ENCODE data around the gene SLC30A2.

GRCh38 chr1:26070963-26071342 lies 25.0 kb upstream of the SLC30A2 start:
- TF ChIP-seq, protein P1, sequence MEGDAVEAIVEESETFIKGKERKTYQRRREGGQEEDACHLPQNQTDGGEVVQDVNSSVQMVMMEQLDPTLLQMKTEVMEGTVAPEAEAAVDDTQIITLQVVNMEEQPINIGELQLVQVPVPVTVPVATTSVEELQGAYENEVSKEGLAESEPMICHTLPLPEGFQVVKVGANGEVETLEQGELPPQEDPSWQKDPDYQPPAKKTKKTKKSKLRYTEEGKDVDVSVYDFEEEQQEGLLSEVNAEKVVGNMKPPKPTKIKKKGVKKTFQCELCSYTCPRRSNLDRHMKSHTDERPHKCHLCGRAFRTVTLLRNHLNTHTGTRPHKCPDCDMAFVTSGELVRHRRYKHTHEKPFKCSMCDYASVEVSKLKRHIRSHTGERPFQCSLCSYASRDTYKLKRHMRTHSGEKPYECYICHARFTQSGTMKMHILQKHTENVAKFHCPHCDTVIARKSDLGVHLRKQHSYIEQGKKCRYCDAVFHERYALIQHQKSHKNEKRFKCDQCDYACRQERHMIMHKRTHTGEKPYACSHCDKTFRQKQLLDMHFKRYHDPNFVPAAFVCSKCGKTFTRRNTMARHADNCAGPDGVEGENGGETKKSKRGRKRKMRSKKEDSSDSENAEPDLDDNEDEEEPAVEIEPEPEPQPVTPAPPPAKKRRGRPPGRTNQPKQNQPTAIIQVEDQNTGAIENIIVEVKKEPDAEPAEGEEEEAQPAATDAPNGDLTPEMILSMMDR (IDR thresholded peaks at IDR 0.05; ENCODE audit: insufficient read depth, low read depth, low read length): no peak
- no peak for TF ChIP-seq EZH2 (IDR thresholded peaks at IDR 0.05; ENCODE audit: insufficient read depth, low read length)

Measured in astrocyte (in vitro differentiated cells and primary cell).